B cell (primary cell): ENCODE data around the gene POLK.

Experiments
- CTCF ChIP-seq: fragments of 200-600 bp; IDR thresholded peaks from one replicate; pipeline ENCODE4 v1.8.0; 2022; ENCODE audit warnings: antibody characterized with exemption, mild to moderate bottlenecking
- EZH2 ChIP-seq: IDR thresholded peaks from 2 replicates; pipeline ENCODE4 v1.6.1; 2012; ENCODE audit warnings: borderline replicate concordance, low read depth, mild to moderate bottlenecking, moderate library complexity, low read length; ENCODE audit not compliant: insufficient read depth, poor library complexity, severe bottlenecking

- no peak for TF ChIP-seq CTCF
- TF ChIP-seq EZH2 = no peak
Measured at GRCh38 chr5:75481024-75481423, 30.7 kb upstream of the POLK start.
